Skeletal muscle satellite cell (primary cell): Measurements from ENCODE around the gene TRABD2B.

Experiments used
- H3K27me3 ChIP-seq: 2 replicates; pipeline ENCODE4 v1.7.0; 2013; ENCODE audit warnings: low read length; ENCODE audit not compliant: control insufficient read depth, insufficient read depth
- H3K36me3 ChIP-seq: 2 replicates; pipeline ENCODE4 v1.7.0; 2013; ENCODE audit warnings: mild to moderate bottlenecking, control low read depth, low read length; ENCODE audit not compliant: insufficient read depth
- H3K4me1 ChIP-seq: 2 replicates; pipeline ENCODE4 v1.7.0; 2013; ENCODE audit warnings: low read length; ENCODE audit not compliant: control insufficient read depth, insufficient read depth
- H3K4me2 ChIP-seq: 2 replicates; pipeline ENCODE4 v1.7.0; 2013; ENCODE audit warnings: mild to moderate bottlenecking, low read length
- H3K4me3 ChIP-seq: 2 replicates; pipeline ENCODE4 v1.7.0; 2013; ENCODE audit warnings: low read length
- H3K9ac ChIP-seq: 2 replicates; pipeline ENCODE4 v1.7.0; 2013; ENCODE audit warnings: mild to moderate bottlenecking, low read depth, low read length, moderate library complexity
- H3K9me3 ChIP-seq: replicated peaks from 2 replicates; pipeline ENCODE4 v1.7.0; 2013; ENCODE audit warnings: mild to moderate bottlenecking, control low read depth, low read length

Gene TRABD2B

GRCh38 chr1:47837056-47837830 is 159.9 kb downstream of the TRABD2B start:
- H3K36me3 ChIP-seq: no peaks in the 10 kb centered on the region
- no peak overlapping the region for H3K4me3 ChIP-seq
- no peak overlapping the region for H3K4me2 ChIP-seq
- no peak overlapping the region for H3K9ac ChIP-seq
- H3K4me1 ChIP-seq: no peaks in the 10 kb centered on the region
- H3K9me3 ChIP-seq: peaks cover 4% of the 10 kb centered on the region
- H3K27me3 ChIP-seq: no peaks in the 10 kb centered on the region

DNA sequence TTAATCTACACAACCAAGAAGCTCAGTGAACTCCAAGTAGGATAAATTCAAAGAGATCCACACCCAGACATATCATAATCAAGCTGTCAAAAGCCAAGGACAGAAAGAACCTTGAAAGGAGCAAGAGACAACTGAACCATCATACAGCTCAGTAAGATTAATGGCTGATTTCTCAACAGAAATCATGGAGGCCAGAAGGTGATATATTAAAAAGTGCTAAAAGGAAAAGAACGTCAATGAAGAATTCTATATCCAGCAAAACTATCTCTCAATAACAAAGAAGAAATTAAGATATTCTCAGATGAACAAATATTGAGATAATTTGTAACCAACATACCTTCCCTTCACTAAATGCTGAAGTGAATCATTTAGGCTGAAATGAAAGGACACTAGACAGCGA is 161.8 kb downstream of the TRABD2B start:
- H3K9ac ChIP-seq: no peak overlapping the region
- no peak overlapping the region for H3K4me2 ChIP-seq
- no peaks in the 10 kb centered on the region for H3K27me3 ChIP-seq
- no peak overlapping the region for H3K4me3 ChIP-seq
- H3K9me3 ChIP-seq: peaks cover 4% of the 10 kb centered on the region
- H3K4me1 ChIP-seq: no peaks in the 10 kb centered on the region
- H3K36me3 ChIP-seq: no peaks in the 10 kb centered on the region

DNA sequence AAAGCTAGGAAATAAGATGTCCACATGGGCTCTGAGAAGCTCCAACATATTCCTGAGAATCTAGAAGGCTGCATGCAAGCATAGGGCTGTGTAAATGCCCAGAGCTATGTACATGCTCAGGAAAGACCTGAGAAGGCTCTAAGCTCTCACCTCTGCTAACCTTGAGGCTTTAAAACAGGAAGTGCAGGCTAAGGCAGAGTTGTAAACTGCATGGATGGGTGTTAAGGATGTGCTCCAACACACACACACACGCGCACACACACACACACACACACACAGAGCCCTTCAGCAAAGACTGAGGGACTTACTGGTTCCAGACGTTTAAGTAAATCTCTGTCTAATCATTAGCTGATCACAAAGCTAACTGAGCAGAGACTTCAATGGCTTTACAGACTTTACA is 162.9 kb downstream of the TRABD2B start:
- H3K4me3 ChIP-seq: no peak overlapping the region
- no peaks in the 10 kb centered on the region for H3K36me3 ChIP-seq
- peaks cover 4% of the 10 kb centered on the region for H3K9me3 ChIP-seq
- no peak overlapping the region for H3K9ac ChIP-seq
- H3K27me3 ChIP-seq: no peaks in the 10 kb centered on the region
- H3K4me2 ChIP-seq: no peak overlapping the region
- no peaks in the 10 kb centered on the region for H3K4me1 ChIP-seq

GRCh38 chr1:47830641-47831333 is 166.4 kb downstream of the TRABD2B start:
- Histone ChIP-seq H3K9me3 (peaks cover 4% of the 10 kb centered on the region), H3K9ac (no peak overlapping the region), H3K4me1 (no peaks in the 10 kb centered on the region), H3K4me3 (no peak overlapping the region), H3K27me3 (no peaks in the 10 kb centered on the region), H3K36me3 (no peaks in the 10 kb centered on the region), H3K4me2 (no peak overlapping the region)

GRCh38 chr1:47830021-47830420 is 167.2 kb downstream of the TRABD2B start:
- Histone ChIP-seq H3K9me3 (no peaks in the 10 kb centered on the region), H3K4me2 (no peak overlapping the region), H3K27me3 (no peaks in the 10 kb centered on the region), H3K9ac (no peak overlapping the region), H3K4me1 (no peaks in the 10 kb centered on the region), H3K4me3 (no peak overlapping the region), H3K36me3 (no peaks in the 10 kb centered on the region)

GRCh38 chr1:47828978-47829377 is 168.2 kb downstream of the TRABD2B start:
- Histone ChIP-seq H3K4me2 (no peak overlapping the region), H3K9ac (no peak overlapping the region), H3K9me3 (no peaks in the 10 kb centered on the region), H3K36me3 (no peaks in the 10 kb centered on the region), H3K4me1 (no peaks in the 10 kb centered on the region), H3K4me3 (no peak overlapping the region), H3K27me3 (no peaks in the 10 kb centered on the region)

DNA sequence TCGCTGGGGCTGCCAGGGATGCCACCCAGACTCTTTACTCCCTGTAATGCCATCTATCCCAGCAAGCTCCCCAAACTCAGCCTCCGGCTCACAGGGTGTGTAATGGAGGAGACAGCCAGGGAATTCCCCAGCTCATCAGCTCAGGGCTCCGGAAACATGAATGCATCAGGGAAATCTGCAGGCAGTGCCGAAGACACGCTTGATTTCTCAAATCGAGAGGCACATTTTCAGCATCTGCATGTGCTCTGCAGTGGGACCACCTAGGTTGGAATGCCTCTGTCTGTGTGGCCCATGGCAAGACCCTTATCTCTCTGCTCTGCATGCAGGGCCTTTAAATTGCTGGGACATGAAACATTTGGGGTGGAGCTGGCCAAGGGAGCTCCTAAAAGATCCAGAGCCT is 170.1 kb downstream of the TRABD2B start:
- no peak overlapping the region for H3K4me3 ChIP-seq
- no peaks in the 10 kb centered on the region for H3K27me3 ChIP-seq
- H3K4me2 ChIP-seq: no peak overlapping the region
- H3K4me1 ChIP-seq: no peaks in the 10 kb centered on the region
- no peak overlapping the region for H3K9ac ChIP-seq
- no peaks in the 10 kb centered on the region for H3K36me3 ChIP-seq
- no peaks in the 10 kb centered on the region for H3K9me3 ChIP-seq

GRCh38 chr1:47824716-47825115 is 172.5 kb downstream of the TRABD2B start:
- H3K9me3 ChIP-seq: no peaks in the 10 kb centered on the region
- H3K9ac ChIP-seq: no peak overlapping the region
- no peaks in the 10 kb centered on the region for H3K4me1 ChIP-seq
- H3K36me3 ChIP-seq: no peaks in the 10 kb centered on the region
- H3K4me2 ChIP-seq: no peak overlapping the region
- no peaks in the 10 kb centered on the region for H3K27me3 ChIP-seq
- H3K4me3 ChIP-seq: no peak overlapping the region

DNA sequence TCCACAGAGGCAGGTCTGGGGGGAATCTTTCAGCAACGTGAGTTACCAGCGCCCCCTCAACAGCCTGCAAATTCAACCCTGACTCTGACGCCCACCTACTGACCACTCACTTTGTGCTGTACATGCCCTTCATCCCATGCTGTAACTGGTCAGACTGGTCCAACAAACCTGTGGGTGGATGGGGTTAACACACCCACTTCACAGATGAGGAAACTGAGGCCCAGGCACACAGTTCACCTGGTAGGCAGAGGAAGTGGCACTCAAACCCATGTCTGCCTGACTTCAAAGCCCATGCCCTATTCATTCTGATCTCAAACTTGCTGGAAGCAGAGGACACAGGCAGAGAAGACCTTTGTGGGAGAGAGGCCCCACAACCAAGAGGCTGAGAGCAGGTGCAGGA is 172.9 kb downstream of the TRABD2B start:
- H3K4me3 ChIP-seq: no peak overlapping the region
- H3K36me3 ChIP-seq: no peaks in the 10 kb centered on the region
- no peaks in the 10 kb centered on the region for H3K27me3 ChIP-seq
- no peak overlapping the region for H3K9ac ChIP-seq
- H3K9me3 ChIP-seq: no peaks in the 10 kb centered on the region
- no peak overlapping the region for H3K4me2 ChIP-seq
- no peaks in the 10 kb centered on the region for H3K4me1 ChIP-seq

DNA sequence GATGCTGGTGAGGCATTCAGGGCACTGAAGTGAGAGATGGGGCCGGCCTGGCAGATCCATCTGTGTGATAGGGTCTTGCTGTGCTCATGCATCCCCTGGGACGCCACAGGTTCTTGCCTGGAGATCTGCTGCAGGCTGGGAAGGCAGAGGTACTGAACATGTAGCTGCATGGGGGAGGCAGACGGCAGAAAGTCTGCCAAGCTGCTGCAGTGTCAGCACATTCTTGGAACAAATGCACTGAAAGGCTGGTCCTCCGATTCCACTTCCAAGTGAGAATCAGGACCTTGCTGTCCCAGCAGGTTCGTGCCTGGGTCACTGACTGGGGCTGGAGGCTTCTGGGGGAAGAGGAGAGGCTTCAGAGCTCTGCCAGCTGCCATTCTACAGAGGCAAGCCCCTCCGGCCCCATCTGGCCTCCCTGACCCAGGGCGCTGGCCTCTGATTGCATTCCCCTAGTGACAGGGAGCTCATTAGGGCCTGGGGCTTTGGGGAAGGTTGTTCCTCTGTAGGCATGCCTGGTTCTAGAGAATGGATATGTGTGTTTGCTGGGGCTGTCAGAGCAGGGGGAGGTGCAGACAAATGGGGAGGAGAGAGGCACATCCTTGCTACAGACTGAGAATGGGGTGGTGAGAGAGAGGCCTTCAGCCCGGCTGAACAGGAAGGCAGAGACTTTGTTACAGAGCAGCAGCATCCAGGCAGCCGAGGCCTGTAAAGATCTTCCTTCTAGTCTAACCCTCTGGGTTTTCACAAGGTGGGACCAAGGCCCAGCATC is 174.0 kb downstream of the TRABD2B start:
- no peak overlapping the region for H3K4me2 ChIP-seq
- no peaks in the 10 kb centered on the region for H3K4me1 ChIP-seq
- no peak overlapping the region for H3K4me3 ChIP-seq
- H3K36me3 ChIP-seq: no peaks in the 10 kb centered on the region
- no peak overlapping the region for H3K9ac ChIP-seq
- no peaks in the 10 kb centered on the region for H3K27me3 ChIP-seq
- H3K9me3 ChIP-seq: no peaks in the 10 kb centered on the region

- H3K4me2 ChIP-seq: no peak overlapping the region
- no peak overlapping the region for H3K9ac ChIP-seq
- H3K36me3 ChIP-seq: no peaks in the 10 kb centered on the region
- H3K4me3 ChIP-seq: no peak overlapping the region
- H3K27me3 ChIP-seq: no peaks in the 10 kb centered on the region
- H3K4me1 ChIP-seq: no peaks in the 10 kb centered on the region
- no peaks in the 10 kb centered on the region for H3K9me3 ChIP-seq
These were observed 175.4 kb downstream of the TRABD2B start for GRCh38 chr1:47821760-47822159.
